Spleen (tissue), 11 donors: ENCODE results near the gene MPZL1. TPM values are rescaled to one million over a fixed set of nuclear protein-coding genes. Genes with fewer than 3 reads are reported as not detected.

Experiments
- DNase-seq: peaks from one replicate; pipeline ENCODE4 v3.0.0-alpha.2; 2020
- H3K27ac ChIP-seq, 8 donors: fragments of 200-600 bp; sonication (generic) in 7 of 8; 1 replicate in 4 of 8; 2 replicates in 4 of 8; pipeline versions ENCODE4 v1.5.0 to v1.8.0; 2016 to 2021; ENCODE audit warnings: inconsistent platforms in 4 of 8, mild to moderate bottlenecking in 4 of 8, moderate library complexity in 1 of 8
- H3K27me3 ChIP-seq, 7 donors: fragments of 200-600 bp; sonication (generic) in 6 of 7; replicated peaks in 1 of 7; 1 replicate in 4 of 7; 2 replicates in 3 of 7; pipeline versions ENCODE4 v1.5.0 to v1.8.0; 2016 to 2021; ENCODE audit warnings: inconsistent platforms in 3 of 7, mild to moderate bottlenecking in 1 of 7
- H3K36me3 ChIP-seq, 6 donors: fragments of 200-600 bp; sonication (generic) in 5 of 6; 1 replicate in 4 of 6; 2 replicates in 2 of 6; pipeline versions ENCODE4 v1.5.0 to v1.8.0; 2016 to 2021; ENCODE audit warnings: inconsistent platforms in 2 of 6
- H3K4me1 ChIP-seq, 6 donors: fragments of 200-600 bp; sonication (generic) in 5 of 6; 1 replicate in 3 of 6; 2 replicates in 3 of 6; pipeline versions ENCODE4 v1.5.0 to v1.8.0; 2016 to 2021; ENCODE audit warnings: inconsistent platforms in 3 of 6
- H3K4me3 ChIP-seq, 8 donors: fragments of 200-600 bp; sonication (generic) in 7 of 8; 1 replicate in 4 of 8; 2 replicates in 4 of 8; pipeline versions ENCODE4 v1.5.0 to v1.8.0; 2016 to 2021; ENCODE audit warnings: inconsistent platforms in 4 of 8, mild to moderate bottlenecking in 4 of 8, moderate library complexity in 2 of 8
- H3K9me3 ChIP-seq, 8 donors: fragments of 200-600 bp; sonication (generic) in 7 of 8; 1 replicate in 4 of 8; 2 replicates in 4 of 8; pipeline versions ENCODE4 v1.5.0 to v1.8.0; 2016 to 2021; ENCODE audit warnings: inconsistent platforms in 4 of 8
- CTCF ChIP-seq, 11 experiments: fragments of 200-600 bp in 7 of 11; fragments of 450-650 bp in 4 of 11; sonication (generic) in 4 of 11; IDR thresholded peaks in 8 of 11; conservative IDR thresholded peaks in 3 of 11; 1 replicate in 7 of 11; 2 replicates in 4 of 11; pipeline versions ENCODE4 v1.4.0 to v1.8.0; 2016 to 2021; ENCODE audit warnings: antibody characterized with exemption in 11 of 11, inconsistent platforms in 4 of 11, mild to moderate bottlenecking in 1 of 11
- POLR2A ChIP-seq, 3 donors: fragments of 450-650 bp; IDR thresholded peaks; one replicate each; pipeline ENCODE4 v1.5.1; 2017; ENCODE audit warnings: antibody characterized with exemption in 3 of 3, mild to moderate bottlenecking in 1 of 3
- POLR2AphosphoS5 ChIP-seq, 3 donors: sonication (generic); formaldehyde crosslinking; IDR thresholded peaks; one replicate each; pipeline ENCODE4 v1.5.1; 2017; ENCODE audit warnings: antibody characterized with exemption in 3 of 3
- WGBS, 5 donors: extraction: QIAGEN DNeasy Blood & Tissue Kit in 3 of 5; methylation state at CpG; one replicate each; pipeline versions ENCODE4 v1.1.5 to v1.1.7; 2013 to 2018; 5-methylcytosine and 5-hydroxymethylcytosine counted together
- intact Hi-C: fragments of 100-400 bp; cut with DNase I; formaldehyde crosslinking; loops from one replicate; pipeline ENCODE4 v1.15.0; 2023; ENCODE audit warnings: low total_unique reads
- polyA plus RNA-seq, 3 donors: library from polyadenylated mRNA; stranded (reverse); fragments of 200-250 nt; gene quantifications; one replicate each; pipeline ENCODE4 v1.2.1, GENCODE V29; 2013
- total RNA-seq, 7 donors: library from RNA; depleted of rRNA in 3 of 7; stranded (reverse); fragments of >200 nt in 3 of 7; fragmentation: NEBNext Ultra II Directional in 4 of 7; extraction: Animal tissue kit (Norgen Biotek cat#: 25700) in 4 of 7; gene quantifications; one replicate each; pipeline versions ENCODE4 v1.1.0 to v1.2.1, GENCODE V29; 2016 to 2021
- donor health status: healthy with polysubstance abuse.
- donor health status: DM: no; HTN: no; CAD: no; lungs with moderate emphysema.
- donor health status: DM: no; HTN: no; CAD: no.
- donor health status: Bipolar disorder and iron deficiency.
- donor health status: healthy.
- donor health status: DM: no; HTN: no; CAD: no.
- donor health status: DM: yes; HTN: yes; CAD: no.

The MPZL1 gene
- total and polyA plus RNA-seq, 10 donors, result 12.0 to 65.8 (median 47.3) TPM

GRCh38 chr1:167819849-167820683 lies 98.3 kb downstream of the MPZL1 start:
- TF ChIP-seq POLR2A (IDR thresholded peaks at IDR 0.05) (no peak), POLR2AphosphoS5 (IDR thresholded peaks at IDR 0.05) (peak; percentile 45 to 82 (median 67))
- 11 to 15% (median 14%) methylated on average over 33 to 35 of the region's 35 CpGs for WGBS, 5 donors
- H3K4me1 ChIP-seq, result peaks cover 0 to 12% (median 7%) of the 10 kb centered on the region in 6 donors
- H3K27me3 ChIP-seq, result peaks cover 0 to 18% (median 0%) of the 10 kb centered on the region in 7 donors
- no peaks in the 10 kb centered on the region for H3K36me3 ChIP-seq
- H3K4me3 ChIP-seq, result peak overlapping the region in 7 of 8 donors; percentile 12 to 63 (median 30)
- DNase-seq, result peak; percentile 84
- H3K9me3 ChIP-seq, result peaks cover 0 to 14% (median 11%) of the 10 kb centered on the region in 8 donors
- intact Hi-C loops, result no loop called here
- H3K27ac ChIP-seq, result peak overlapping the region in 7 of 8 donors; percentile 41 to 79 (median 66)

- peak overlapping the region in 2 of 8 donors; percentile 78 to 79 for H3K27ac ChIP-seq
- 91 to 94% (median 93%) methylated on average over 12 of the region's 12 CpGs for WGBS, 5 donors
- peak overlapping the region in 1 of 8 donors; percentile 63 for H3K4me3 ChIP-seq
- peaks cover 0 to 7% (median 4%) of the 10 kb centered on the region in 8 donors for H3K9me3 ChIP-seq
- H3K36me3 ChIP-seq, result no peaks in the 10 kb centered on the region
- H3K27me3 ChIP-seq, result peaks cover 0 to 18% (median 0%) of the 10 kb centered on the region in 7 donors
- no peak for DNase-seq
- H3K4me1 ChIP-seq, result peaks cover 0 to 12% (median 7%) of the 10 kb centered on the region in 6 donors
- TF ChIP-seq CTCF (IDR thresholded peaks at IDR 0.05 in 8 of 11, conservative IDR thresholded peaks at IDR 0.05 in 3 of 11), result no peak
- no peak for TF ChIP-seq POLR2A (IDR thresholded peaks at IDR 0.05)
- TF ChIP-seq POLR2AphosphoS5 (IDR thresholded peaks at IDR 0.05), result no peak
- intact Hi-C loops, result no loop called here
These were observed 99.0 kb downstream of the MPZL1 start for GRCh38 chr1:167820684-167821355.

GRCh38 chr1:167821356-167821685 lies 99.5 kb downstream of the MPZL1 start:
- WGBS, 5 donors, result 92 to 99% (median 98%) methylated on average over 6 of the region's 6 CpGs
- H3K36me3 ChIP-seq, result no peaks in the 10 kb centered on the region

More at GRCh38 chr1:167821356-167821685, 99.5 kb downstream of the MPZL1 start:
- intact Hi-C loops, result no loop called here
- Histone ChIP-seq H3K27ac (no peak overlapping the region), H3K27me3 (peaks cover 0 to 18% (median 0%) of the 10 kb centered on the region in 7 donors), H3K4me1 (peaks cover 0 to 12% (median 7%) of the 10 kb centered on the region in 6 donors), H3K9me3 (peaks cover 0 to 2% (median 0%) of the 10 kb centered on the region in 8 donors), H3K4me3 (no peak overlapping the region)
- no peak for TF ChIP-seq POLR2A (IDR thresholded peaks at IDR 0.05)
- TF ChIP-seq POLR2AphosphoS5 (IDR thresholded peaks at IDR 0.05), result no peak
- TF ChIP-seq CTCF (IDR thresholded peaks at IDR 0.05 in 8 of 11, conservative IDR thresholded peaks at IDR 0.05 in 3 of 11), result no peak
- DNase-seq, result no peak
